RWPE2 (cell line): ENCODE results near the gene JADE2.
"Not testable (repeated sequence)": the region's sequence is repeated elsewhere in the genome, so short reads cannot be mapped to it uniquely, and the experiment has no call there.

Experiments used
- ATAC-seq: fragments of 200-7000 bp; cut with Tn5 transposase; 3 replicates; pipeline ENCODE4 v1.9.1; 2021; ENCODE audit warnings: low read depth
- DNase-seq: peaks from one replicate; pipeline ENCODE4 v3.0.0-alpha.2; 2020; ENCODE audit warnings: low spot score
- H3K27ac ChIP-seq: fragments of 450-650 bp; 2 replicates; pipeline ENCODE4 v1.5.1; 2017; ENCODE audit warnings: mild to moderate bottlenecking; ENCODE audit not compliant: poor library complexity, severe bottlenecking
- H3K27me3 ChIP-seq: fragments of 250-450 bp; sonication (Bioruptor Pico); 2 replicates; pipeline ENCODE4 v1.5.1; 2021; ENCODE audit warnings: mild to moderate bottlenecking, moderate library complexity; ENCODE audit not compliant: insufficient read depth, poor library complexity, severe bottlenecking
- H3K36me3 ChIP-seq: fragments of 250-450 bp; sonication (Bioruptor Pico); 2 replicates; pipeline ENCODE4 v1.5.1; 2020; ENCODE audit warnings: low read depth, mild to moderate bottlenecking, moderate library complexity
- H3K4me1 ChIP-seq: fragments of 250-450 bp; sonication (Bioruptor Pico); 2 replicates; pipeline ENCODE4 v1.5.1; 2021; ENCODE audit warnings: mild to moderate bottlenecking, moderate library complexity; ENCODE audit not compliant: insufficient read depth, poor library complexity, severe bottlenecking
- H3K4me3 ChIP-seq: fragments of 250-450 bp; sonication (Bioruptor Pico); 2 replicates; pipeline ENCODE4 v1.5.1; 2021; ENCODE audit warnings: mild to moderate bottlenecking, moderate library complexity; ENCODE audit not compliant: severe bottlenecking
- H3K9me3 ChIP-seq: fragments of 250-450 bp; sonication (Bioruptor Pico); 2 replicates; pipeline ENCODE4 v1.5.1; 2021; ENCODE audit warnings: mild to moderate bottlenecking, moderate library complexity; ENCODE audit not compliant: severe bottlenecking
- CTCF ChIP-seq: fragments of 450-650 bp; IDR thresholded peaks from one replicate; pipeline ENCODE4 v1.5.1; 2017; ENCODE audit warnings: mild to moderate bottlenecking, moderate library complexity; ENCODE audit not compliant: poor library complexity, severe bottlenecking

Gene JADE2

GRCh38 chr5:134494780-134495179 lies 30.7 kb upstream of the JADE2 start:
- Histone ChIP-seq H3K27me3 (no peaks in the 10 kb centered on the region), H3K4me3 (no peak overlapping the region), H3K36me3 (no peaks in the 10 kb centered on the region), H3K9me3 (no peaks in the 10 kb centered on the region), H3K27ac (no peak overlapping the region), H3K4me1 (no peaks in the 10 kb centered on the region)
- TF ChIP-seq CTCF = no peak
- ATAC-seq = no peak
- DNase-seq = peak; percentile 12

GRCh38 chr5:134499905-134500304 lies 25.6 kb upstream of the JADE2 start:
- not testable (repeated sequence) for H3K4me3 ChIP-seq, H3K9me3 ChIP-seq, DNase-seq, H3K27ac ChIP-seq, H3K27me3 ChIP-seq, ATAC-seq, H3K36me3 ChIP-seq
- H3K4me1 ChIP-seq = peaks cover 31% of the 10 kb centered on the region

- no peak for TF ChIP-seq CTCF
- H3K27me3 ChIP-seq = no peaks in the 10 kb centered on the region
- peaks cover 34% of the 10 kb centered on the region for H3K4me1 ChIP-seq
- no peaks in the 10 kb centered on the region for H3K36me3 ChIP-seq
- ATAC-seq (no peak), DNase-seq (peak; percentile 18)
- H3K4me3 ChIP-seq = no peak overlapping the region
- no peaks in the 10 kb centered on the region for H3K9me3 ChIP-seq
- H3K27ac ChIP-seq = peak overlapping the region; percentile 98
These were observed 24.6 kb upstream of the JADE2 start for GRCh38 chr5:134500699-134501430.

- Histone ChIP-seq H3K36me3 (no peaks in the 10 kb centered on the region), H3K27me3 (no peaks in the 10 kb centered on the region), H3K9me3 (no peaks in the 10 kb centered on the region), H3K4me3 (no peak overlapping the region), H3K4me1 (peaks cover 44% of the 10 kb centered on the region), H3K27ac (peak overlapping the region; percentile 98)
- TF ChIP-seq CTCF = no peak
- DNase-seq (peak; percentile 8), ATAC-seq (no peak)
These were observed 23.2 kb upstream of the JADE2 start for GRCh38 chr5:134502259-134502658.

GRCh38 chr5:134503088-134503936 lies 22.2 kb upstream of the JADE2 start:
- ATAC-seq (peak; percentile 95), DNase-seq (peak; percentile 97)
- no peaks in the 10 kb centered on the region for H3K27me3 ChIP-seq
- no peaks in the 10 kb centered on the region for H3K9me3 ChIP-seq
- peaks cover 47% of the 10 kb centered on the region for H3K4me1 ChIP-seq
- TF ChIP-seq CTCF = peak; percentile 27
- no peak overlapping the region for H3K4me3 ChIP-seq
- peak overlapping the region; percentile 98 for H3K27ac ChIP-seq
- H3K36me3 ChIP-seq = no peaks in the 10 kb centered on the region
